Neural crest cell (in vitro differentiated cells): ENCODE data around the gene KRT14. TPM values are rescaled to one million over a fixed set of nuclear protein-coding genes. Genes with fewer than 3 reads are reported as not detected.

Experiments used
- DNase-seq: peaks from one replicate; pipeline ENCODE4 v3.0.0; 2021; ENCODE audit warnings: low read depth, mixed read lengths, low spot score
- H3K27ac Mint-ChIP-seq: one replicate; pipeline ENCODE4 v1.8.0; 2021; ENCODE audit warnings: mild to moderate bottlenecking, mixed read lengths; ENCODE audit not compliant: unreplicated experiment
- H3K27me3 Mint-ChIP-seq: 2 replicates; pipeline ENCODE4 v1.8.0; 2021; ENCODE audit warnings: low read depth, mild to moderate bottlenecking, mixed read lengths
- H3K36me3 Mint-ChIP-seq: 2 replicates; pipeline ENCODE4 v1.8.0; 2021; ENCODE audit warnings: low read depth, mild to moderate bottlenecking, mixed read lengths
- H3K4me1 Mint-ChIP-seq: 2 replicates; pipeline ENCODE4 v1.8.0; 2021; ENCODE audit warnings: mixed read lengths
- H3K4me3 Mint-ChIP-seq: one replicate; pipeline ENCODE4 v1.8.0; 2021; ENCODE audit warnings: mild to moderate bottlenecking, mixed read lengths
- H3K9me3 Mint-ChIP-seq: 2 replicates; pipeline ENCODE4 v1.8.0; 2021; ENCODE audit warnings: mixed read lengths
- total RNA-seq: library from RNA; stranded (reverse); gene quantifications from 2 replicates; pipeline ENCODE4 v1.2.1, GENCODE V29; 2021
- TF ChIP-seq, protein P1 (sequence below): fragments of 200-600 bp; sonication (generic); conservative IDR thresholded peaks from 2 replicates; pipeline ENCODE4 v1.5.0; 2021; ENCODE audit warnings: antibody characterized with exemption, mild to moderate bottlenecking

Gene KRT14
- total RNA-seq, 1 donor from 2014 or later: not detected

DNA sequence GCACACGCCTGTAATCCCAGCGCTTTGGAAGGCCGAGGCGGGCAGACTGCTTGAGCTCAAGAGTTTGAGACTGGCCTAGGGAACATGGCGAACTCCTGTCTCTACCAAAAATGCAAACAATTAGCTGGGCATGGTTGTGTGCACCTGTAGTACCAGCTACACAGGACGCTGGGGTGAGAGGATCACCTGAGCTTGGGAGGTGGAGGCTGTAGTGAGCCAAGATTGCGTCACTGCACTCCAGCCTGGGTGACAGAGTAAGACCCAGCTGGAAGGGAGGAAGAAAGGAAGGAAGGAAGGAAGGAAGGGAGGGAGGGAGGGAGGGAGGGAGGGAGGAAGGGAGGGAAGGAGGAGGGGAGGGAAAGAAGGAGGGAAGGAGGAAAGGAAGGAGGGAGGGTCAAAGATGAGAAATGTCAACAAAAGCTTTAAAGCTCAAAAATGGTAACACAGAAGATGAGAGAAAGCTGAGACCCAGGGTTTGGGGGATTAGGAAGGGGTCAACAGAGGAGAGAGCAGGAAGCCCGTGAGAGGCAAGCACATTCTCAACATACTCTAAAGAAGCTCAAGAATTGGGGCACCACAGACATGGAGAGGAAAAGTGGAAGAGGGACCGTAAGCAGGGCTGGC lies 53.6 kb downstream of the KRT14 start:
- TF ChIP-seq, protein P1, sequence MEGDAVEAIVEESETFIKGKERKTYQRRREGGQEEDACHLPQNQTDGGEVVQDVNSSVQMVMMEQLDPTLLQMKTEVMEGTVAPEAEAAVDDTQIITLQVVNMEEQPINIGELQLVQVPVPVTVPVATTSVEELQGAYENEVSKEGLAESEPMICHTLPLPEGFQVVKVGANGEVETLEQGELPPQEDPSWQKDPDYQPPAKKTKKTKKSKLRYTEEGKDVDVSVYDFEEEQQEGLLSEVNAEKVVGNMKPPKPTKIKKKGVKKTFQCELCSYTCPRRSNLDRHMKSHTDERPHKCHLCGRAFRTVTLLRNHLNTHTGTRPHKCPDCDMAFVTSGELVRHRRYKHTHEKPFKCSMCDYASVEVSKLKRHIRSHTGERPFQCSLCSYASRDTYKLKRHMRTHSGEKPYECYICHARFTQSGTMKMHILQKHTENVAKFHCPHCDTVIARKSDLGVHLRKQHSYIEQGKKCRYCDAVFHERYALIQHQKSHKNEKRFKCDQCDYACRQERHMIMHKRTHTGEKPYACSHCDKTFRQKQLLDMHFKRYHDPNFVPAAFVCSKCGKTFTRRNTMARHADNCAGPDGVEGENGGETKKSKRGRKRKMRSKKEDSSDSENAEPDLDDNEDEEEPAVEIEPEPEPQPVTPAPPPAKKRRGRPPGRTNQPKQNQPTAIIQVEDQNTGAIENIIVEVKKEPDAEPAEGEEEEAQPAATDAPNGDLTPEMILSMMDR: no peak
- Mint-ChIP-seq H3K27ac (peak overlapping the region; percentile 88), H3K4me1 (no peaks in the 10 kb centered on the region), H3K36me3 (no peaks in the 10 kb centered on the region), H3K27me3 (peaks cover 57% of the 10 kb centered on the region), H3K4me3 (no peak overlapping the region), H3K9me3 (no peaks in the 10 kb centered on the region)
- no peak for DNase-seq

Other genes starting within 250 kb of the KRT14 start
- not detected in 2 replicates for gene KRT33A, start 236.1 kb downstream of the KRT14 start, total RNA-seq
- not detected in 2 replicates for gene KRT33B, start 217.1 kb downstream of the KRT14 start, total RNA-seq
- not detected in 2 replicates for gene KRT34, start 204.6 kb downstream of the KRT14 start, total RNA-seq
- gene KRT31, start 189.3 kb downstream of the KRT14 start, total RNA-seq: not detected in 2 replicates
- not detected in 2 replicates for gene KRT37, start 162.3 kb downstream of the KRT14 start, total RNA-seq
- not detected in 2 replicates for gene KRT38, start 145.9 kb downstream of the KRT14 start, total RNA-seq
- gene KRT32, start 119.5 kb downstream of the KRT14 start, total RNA-seq: not detected in 2 replicates
- not detected in 2 replicates for gene KRT35, start 105.7 kb downstream of the KRT14 start, total RNA-seq
- gene KRT36, start 97.0 kb downstream of the KRT14 start, total RNA-seq: not detected in 2 replicates
- not detected in 2 replicates for gene KRT13, start 81.3 kb downstream of the KRT14 start, total RNA-seq
- not detected in 2 replicates for gene KRT15, start 68.0 kb downstream of the KRT14 start, total RNA-seq
- 0.35 and 0.80 TPM in 2 replicates for gene KRT19, start 58.6 kb downstream of the KRT14 start, total RNA-seq
- not detected in 2 replicates for gene KRT9, start 14.8 kb downstream of the KRT14 start, total RNA-seq
- gene KRT16, start 25.9 kb upstream of the KRT14 start, total RNA-seq: not detected in 2 replicates
- not detected in 2 replicates for gene KRT17, start 37.7 kb upstream of the KRT14 start, total RNA-seq
- 617 and 620 TPM in 2 replicates for gene EIF1, start 102.0 kb upstream of the KRT14 start, total RNA-seq
- not detected in 2 replicates for gene GAST, start 125.4 kb upstream of the KRT14 start, total RNA-seq
- 1.5 and 1.6 TPM in 2 replicates for gene HAP1, start 147.7 kb upstream of the KRT14 start, total RNA-seq
- 20.6 and 23.5 TPM in 2 replicates for gene JUP, start 199.8 kb upstream of the KRT14 start, total RNA-seq
- 40.3 and 42.3 TPM in 2 replicates for gene P3H4, start 225.1 kb upstream of the KRT14 start, total RNA-seq
- gene FKBP10, start 226.1 kb upstream of the KRT14 start, total RNA-seq: 259 and 262 TPM in 2 replicates
- 120 and 123 TPM in 2 replicates for gene NT5C3B, start 249.3 kb upstream of the KRT14 start, total RNA-seq